ENCODE measurements around the gene INSR.
"Not testable (repeated sequence)": the region's sequence is repeated elsewhere in the genome, so short reads cannot be mapped to it uniquely, and the experiment has no call there.

INSR gene

GRCh38 chr19:7293762-7294557, at the start of gene INSR:
Gene INSR (minus strand): TSS chr19:7294414. CDS start chr19:7293891, 523 bp downstream.
- DNase-seq (ENCODE audit: low read depth): peak; percentile 17

- DNase-seq (ENCODE audit: low read depth): no peak
These were observed 47.9 kb upstream of the INSR start for GRCh38 chr19:7342143-7342542.

GRCh38 chr19:7340959-7341837, 47.0 kb upstream of the INSR start:
- DNase-seq (ENCODE audit: low read depth): peak; percentile 90

- DNase-seq (ENCODE audit: low read depth): no peak
These were observed 43.4 kb upstream of the INSR start for GRCh38 chr19:7337380-7338194.

- no peak for DNase-seq (ENCODE audit: low read depth)
These were observed 42.2 kb upstream of the INSR start for GRCh38 chr19:7336321-7336973.

- DNase-seq (ENCODE audit: low read depth): no peak
These were observed 39.2 kb upstream of the INSR start for GRCh38 chr19:7333198-7334118.

GRCh38 chr19:7331446-7331845, 37.2 kb upstream of the INSR start:
- no peak for DNase-seq (ENCODE audit: low read depth)

GRCh38 chr19:7328647-7329046, 34.4 kb upstream of the INSR start:
- DNase-seq (ENCODE audit: low read depth): no peak

- no peak for DNase-seq (ENCODE audit: low read depth)
These were observed 33.6 kb upstream of the INSR start for GRCh38 chr19:7327802-7328201.

- no peak for DNase-seq (ENCODE audit: low read depth)
These were observed 32.1 kb upstream of the INSR start for GRCh38 chr19:7326105-7326877.

GRCh38 chr19:7318176-7318575, 24.0 kb upstream of the INSR start:
- DNase-seq (ENCODE audit: low read depth): no peak

- DNase-seq (ENCODE audit: low read depth): no peak
These were observed 18.6 kb upstream of the INSR start for GRCh38 chr19:7312816-7313215.

- no peak for DNase-seq (ENCODE audit: low read depth)
These were observed 17.7 kb upstream of the INSR start for GRCh38 chr19:7311911-7312310.

GRCh38 chr19:7308327-7308726, 14.1 kb upstream of the INSR start:
- DNase-seq (ENCODE audit: low read depth): not testable (repeated sequence)

GRCh38 chr19:7307590-7308218, 13.5 kb upstream of the INSR start:
- no peak for DNase-seq (ENCODE audit: low read depth)

- DNase-seq (ENCODE audit: low read depth): no peak
These were observed 10.0 kb upstream of the INSR start for GRCh38 chr19:7304200-7304599.

GRCh38 chr19:7303470-7303869, 9.3 kb upstream of the INSR start:
- DNase-seq (ENCODE audit: low read depth): no peak

GRCh38 chr19:7301525-7301924, 7.3 kb upstream of the INSR start:
- DNase-seq (ENCODE audit: low read depth): no peak

- DNase-seq (ENCODE audit: low read depth): no peak
These were observed 3.5 kb upstream of the INSR start for GRCh38 chr19:7297742-7298141.
